KBM-7 (cell line): ENCODE results near the gene TRAPPC14.
"Not testable (repeated sequence)": the region's sequence is repeated elsewhere in the genome, so short reads cannot be mapped to it uniquely, and the experiment has no call there.

Experiments
- DNase-seq: peaks from one replicate; pipeline ENCODE4 v3.0.0-alpha.2; 2015
- in situ Hi-C: fragments of 300-500 bp; cut with MboI; formaldehyde crosslinking; loops from 2 replicates; pipeline ENCODE4 v1.14.3; 2020; ENCODE audit warnings: low sequenced_read_pairs, low pct_unique_long_range_greater_than_20kb, mixed read lengths

TRAPPC14 gene, protein sequence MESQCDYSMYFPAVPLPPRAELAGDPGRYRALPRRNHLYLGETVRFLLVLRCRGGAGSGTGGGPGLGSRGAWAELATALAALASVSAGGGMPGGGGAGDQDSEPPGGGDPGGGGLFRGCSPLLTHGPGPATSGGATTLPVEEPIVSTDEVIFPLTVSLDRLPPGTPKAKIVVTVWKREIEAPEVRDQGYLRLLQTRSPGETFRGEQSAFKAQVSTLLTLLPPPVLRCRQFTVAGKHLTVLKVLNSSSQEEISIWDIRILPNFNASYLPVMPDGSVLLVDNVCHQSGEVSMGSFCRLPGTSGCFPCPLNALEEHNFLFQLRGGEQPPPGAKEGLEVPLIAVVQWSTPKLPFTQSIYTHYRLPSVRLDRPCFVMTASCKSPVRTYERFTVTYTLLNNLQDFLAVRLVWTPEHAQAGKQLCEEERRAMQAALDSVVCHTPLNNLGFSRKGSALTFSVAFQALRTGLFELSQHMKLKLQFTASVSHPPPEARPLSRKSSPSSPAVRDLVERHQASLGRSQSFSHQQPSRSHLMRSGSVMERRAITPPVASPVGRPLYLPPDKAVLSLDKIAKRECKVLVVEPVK

DNA sequence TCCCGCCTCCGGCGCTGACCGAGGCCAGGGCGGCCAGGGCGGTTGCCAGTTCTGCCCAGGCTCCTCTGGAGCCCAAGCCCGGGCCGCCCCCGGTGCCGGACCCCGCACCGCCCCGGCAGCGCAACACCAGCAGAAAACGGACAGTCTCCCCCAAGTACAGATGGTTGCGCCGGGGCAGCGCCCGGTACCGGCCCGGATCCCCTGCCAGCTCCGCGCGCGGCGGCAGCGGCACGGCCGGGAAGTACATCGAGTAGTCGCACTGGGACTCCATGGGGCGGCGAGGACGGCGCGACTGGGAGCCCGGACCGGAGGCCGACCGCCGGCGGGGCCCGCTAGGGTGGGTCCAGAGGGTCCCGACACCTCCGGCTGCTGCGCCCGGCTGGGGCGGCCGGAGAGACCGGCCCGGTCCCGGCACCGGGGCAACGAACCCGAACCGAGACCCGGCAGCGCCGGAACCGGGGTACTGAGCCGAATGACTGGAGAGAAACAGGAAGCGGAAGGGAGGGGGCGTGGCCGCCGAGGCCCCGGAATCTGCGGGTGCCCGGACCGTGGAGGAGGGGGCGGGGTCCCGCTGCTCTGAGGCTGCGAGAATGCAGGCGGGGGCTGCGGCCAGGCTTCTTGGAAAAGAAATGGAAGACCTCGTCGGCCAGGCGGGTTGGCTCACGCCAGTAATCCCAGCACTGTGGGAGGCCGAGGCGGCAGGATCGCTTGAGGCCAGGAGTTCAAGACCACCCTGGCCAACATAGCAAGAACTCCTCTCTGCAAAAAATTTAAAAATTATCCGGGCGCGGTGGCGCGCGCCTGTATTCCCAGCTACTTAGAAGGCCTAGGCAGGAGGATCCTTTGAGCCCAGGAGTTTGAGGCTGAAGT is at the start of gene TRAPPC14:
Gene TRAPPC14, minus strand, starts transcription at position 495 of the 870 bp plus-strand sequence. Its CDS starts 224 bp downstream, at position 271.
- peak; percentile 95 for DNase-seq
- in situ Hi-C loops: no loop called here

DNA sequence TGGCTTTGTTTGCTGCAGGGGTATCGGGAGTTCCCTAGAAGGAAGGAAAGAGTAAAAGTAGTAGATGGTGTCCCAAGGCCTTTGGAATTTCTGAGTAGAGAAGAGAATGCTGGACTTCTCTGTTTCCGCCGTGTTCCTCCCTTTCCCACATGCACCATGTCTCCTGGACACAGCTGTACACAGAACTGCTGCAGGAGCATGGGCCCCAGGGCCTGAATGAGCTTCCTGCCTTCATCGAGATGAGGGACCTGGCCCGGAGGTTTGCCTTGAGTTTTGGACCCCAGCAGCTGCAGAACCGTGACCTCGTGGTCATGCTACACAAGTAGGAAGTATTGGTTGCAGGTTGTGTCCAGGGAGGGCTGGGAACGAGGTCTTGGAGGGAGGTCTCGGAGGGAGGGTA is 45.9 kb upstream of the TRAPPC14 start:
- DNase-seq: no peak
- in situ Hi-C loops: no loop called here

DNA sequence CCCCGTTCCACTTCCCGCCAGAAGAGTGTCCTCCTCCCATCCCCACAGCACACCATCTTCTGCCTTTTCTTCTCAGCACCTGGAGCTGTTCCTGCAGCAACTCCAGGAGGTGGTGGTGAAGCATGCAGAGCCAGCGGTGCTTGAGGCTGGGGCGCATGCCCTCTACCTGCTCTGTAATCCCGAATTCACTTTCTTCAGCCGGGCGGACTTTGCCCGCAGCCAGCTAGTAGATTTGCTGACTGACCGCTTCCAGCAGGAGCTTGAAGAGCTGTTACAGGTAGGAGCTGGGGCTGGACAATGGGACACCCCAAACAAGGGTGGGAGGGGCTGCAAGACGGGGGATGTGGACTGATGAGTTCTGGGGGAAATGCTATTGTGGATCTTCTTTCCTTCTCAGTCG is 42.2 kb upstream of the TRAPPC14 start:
- in situ Hi-C loops: no loop called here
- DNase-seq: no peak

DNA sequence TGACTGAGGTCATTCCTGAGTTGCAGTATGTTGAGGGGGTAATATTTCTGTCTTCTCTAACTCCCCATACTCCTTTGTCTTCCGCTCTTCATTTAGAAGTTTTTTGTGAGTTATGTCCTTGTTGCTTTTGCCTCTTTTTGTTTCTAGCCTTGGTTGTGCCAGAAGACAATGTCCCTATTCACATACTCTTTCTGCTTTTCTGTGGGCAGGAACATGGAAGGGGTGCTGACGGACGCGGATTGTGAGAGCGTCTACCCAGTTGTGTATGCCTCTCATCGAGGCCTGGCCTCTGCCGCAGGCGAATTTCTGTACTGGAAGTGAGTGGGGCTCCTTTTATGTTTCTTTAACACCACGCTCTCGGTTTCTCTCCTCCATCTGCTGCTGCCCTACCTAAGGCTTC is 39.7 kb upstream of the TRAPPC14 start:
- no peak for DNase-seq
- in situ Hi-C loops: no loop called here

DNA sequence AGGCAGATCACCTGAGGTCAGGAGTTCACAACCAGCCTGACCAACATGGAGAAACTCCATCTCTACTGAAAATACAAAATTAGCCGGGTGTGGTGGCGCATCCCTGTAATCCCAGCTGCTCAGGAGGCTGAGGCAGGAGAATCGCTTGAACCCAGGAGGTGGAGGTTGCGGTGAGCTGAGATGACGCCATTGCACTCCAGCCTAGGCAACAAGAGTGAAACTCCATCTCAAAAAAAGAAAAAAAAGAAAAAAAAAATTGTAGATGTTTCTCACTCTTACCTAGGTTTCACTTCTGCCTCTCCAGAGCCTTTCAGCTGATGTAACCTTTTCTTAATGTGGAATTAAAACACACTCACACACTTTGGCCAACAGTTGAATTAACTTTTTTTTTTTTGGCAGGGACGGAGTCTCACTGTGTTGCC is 37.4 kb upstream of the TRAPPC14 start:
- in situ Hi-C loops, DNase-seq: not testable (repeated sequence)

DNA sequence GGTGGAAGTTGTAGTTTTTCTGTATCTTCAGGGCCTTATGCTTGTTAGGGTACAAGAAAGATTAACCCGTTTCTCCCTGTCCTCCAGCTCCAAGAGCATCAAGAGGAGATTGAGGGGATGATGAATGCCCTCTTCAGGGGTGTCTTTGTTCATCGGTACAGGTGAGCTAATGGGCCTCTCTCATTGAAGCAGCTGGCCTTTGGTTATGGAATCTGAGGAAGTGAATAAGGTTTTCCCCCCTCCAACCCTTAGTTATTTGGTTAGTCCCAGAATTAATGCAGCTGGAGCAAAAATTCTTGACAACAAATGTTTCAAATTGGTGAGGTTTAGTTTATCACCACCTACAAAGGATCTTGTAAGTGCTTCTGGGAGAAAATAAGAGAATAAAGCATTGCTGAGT is 36.7 kb upstream of the TRAPPC14 start:
- DNase-seq: no peak
- in situ Hi-C loops: no loop called here

DNA sequence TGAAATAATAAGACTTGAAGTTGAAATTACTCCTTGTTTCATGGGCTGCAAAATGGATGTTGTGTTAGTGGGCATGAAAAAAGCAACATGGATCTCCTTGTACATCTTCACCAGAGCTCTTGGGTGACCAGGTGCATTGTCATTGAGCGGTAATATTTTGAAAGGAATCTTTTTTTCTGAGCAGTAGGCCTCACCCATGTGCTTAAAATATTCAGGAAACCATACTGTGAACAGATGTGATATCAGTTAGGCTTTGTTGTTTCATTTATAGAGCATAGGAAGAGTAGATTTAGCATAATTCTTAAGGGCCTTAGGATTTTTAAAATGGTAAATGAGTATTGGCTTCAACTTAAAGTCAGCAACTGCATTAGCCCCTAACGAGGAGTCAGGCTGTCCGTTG is 34.4 kb upstream of the TRAPPC14 start:
- in situ Hi-C loops: no loop called here
- DNase-seq: no peak

DNA sequence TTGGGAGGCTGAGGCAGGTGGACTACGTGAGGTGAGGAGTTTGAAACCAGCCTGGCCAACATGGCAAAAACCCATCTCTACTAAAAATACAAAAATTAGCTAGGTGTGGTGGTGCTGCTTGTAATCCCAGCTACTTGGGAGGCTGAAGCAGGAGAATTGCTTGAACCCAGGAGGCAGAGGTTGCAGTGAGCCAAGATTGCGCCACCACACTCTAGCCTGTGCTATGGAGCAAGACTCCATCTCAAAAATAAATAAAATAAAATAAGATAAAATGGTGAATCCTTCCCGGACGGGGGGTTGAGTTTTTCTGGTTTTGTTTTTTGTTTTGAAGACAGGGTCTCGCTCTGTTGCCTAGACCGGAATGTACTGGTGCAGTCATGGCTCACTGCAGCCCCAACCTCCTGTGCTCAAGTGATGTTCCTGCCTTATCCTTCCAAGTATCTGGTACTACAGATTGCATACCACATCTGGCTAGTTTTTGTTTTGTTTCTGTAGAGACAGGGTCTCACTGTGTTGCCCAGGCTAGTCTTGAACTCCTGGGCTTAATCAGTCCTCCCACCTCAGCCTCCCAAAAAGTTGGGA is 33.8 kb upstream of the TRAPPC14 start:
- in situ Hi-C loops, DNase-seq: not testable (repeated sequence)

DNA sequence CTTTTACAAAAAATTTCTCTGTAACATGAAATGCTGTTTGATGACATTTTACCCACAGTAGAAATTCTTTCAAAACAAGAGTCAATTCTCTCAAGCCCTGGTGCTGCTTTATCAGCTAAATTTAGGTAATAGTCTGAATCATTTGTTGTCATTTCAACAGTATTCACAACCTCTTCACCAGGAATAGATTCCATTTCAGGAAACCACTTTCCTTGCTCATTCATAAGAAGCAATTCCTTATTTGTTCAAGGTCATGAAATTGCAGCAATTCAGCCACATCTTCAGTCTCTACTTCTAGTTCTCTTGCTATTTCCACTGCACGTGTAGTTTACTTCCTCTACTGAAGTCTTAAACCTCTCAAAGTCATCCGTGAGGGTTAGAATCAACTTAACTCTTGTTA is 33.3 kb upstream of the TRAPPC14 start:
- DNase-seq: no peak
- in situ Hi-C loops: no loop called here

DNA sequence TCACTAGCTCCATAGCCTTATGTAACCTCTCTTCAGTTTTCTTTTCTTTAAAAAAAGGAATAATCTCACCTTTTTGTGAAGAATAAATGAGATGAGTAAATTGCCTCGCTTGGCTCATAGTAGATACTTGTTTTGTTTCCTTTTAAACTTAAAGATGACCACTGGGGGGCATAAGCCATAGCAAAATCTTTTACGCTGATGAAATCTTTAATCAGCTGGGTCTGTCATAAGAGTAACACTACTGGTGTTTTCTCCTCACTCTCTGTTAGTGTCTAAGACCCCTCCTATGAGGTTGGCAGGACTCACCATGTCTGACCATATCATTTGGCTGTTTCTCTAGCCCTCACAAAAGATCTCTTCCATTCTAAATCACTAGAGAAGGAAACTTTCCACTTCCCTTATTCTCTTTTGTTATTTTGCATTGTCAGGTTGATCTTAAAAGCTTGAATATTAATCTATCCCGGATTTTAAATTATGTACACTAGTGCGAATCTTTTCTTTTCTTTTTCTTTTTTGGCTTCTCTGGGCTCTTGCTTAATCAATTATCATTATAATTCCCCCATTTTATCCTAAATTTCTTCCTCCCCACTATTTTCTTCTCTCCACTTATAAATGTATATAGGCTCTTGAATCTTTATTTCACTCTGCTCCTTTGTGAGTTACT is 31.7 kb upstream of the TRAPPC14 start:
- DNase-seq: peak; percentile 43
- in situ Hi-C loops: no loop called here

DNA sequence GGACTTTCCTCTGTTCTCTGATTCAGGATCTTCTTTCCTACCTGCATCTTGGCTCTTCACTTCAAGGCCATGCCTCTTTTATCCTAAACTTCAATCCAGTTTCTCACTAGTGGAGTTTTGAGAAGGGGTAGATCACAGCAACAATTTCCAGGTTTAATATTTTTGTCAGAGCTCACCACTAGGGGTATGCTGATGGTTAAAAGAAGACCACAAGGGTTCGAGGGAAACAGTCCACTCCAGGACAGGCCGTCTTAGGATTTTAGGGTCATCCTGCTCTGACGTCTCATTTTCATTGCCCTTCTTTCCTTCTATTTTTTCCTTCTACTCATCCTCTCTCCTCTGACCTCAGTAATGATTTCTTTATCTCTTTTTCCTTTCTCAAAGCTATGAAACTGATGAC is 30.5 kb upstream of the TRAPPC14 start:
- DNase-seq: no peak
- in situ Hi-C loops: no loop called here

DNA sequence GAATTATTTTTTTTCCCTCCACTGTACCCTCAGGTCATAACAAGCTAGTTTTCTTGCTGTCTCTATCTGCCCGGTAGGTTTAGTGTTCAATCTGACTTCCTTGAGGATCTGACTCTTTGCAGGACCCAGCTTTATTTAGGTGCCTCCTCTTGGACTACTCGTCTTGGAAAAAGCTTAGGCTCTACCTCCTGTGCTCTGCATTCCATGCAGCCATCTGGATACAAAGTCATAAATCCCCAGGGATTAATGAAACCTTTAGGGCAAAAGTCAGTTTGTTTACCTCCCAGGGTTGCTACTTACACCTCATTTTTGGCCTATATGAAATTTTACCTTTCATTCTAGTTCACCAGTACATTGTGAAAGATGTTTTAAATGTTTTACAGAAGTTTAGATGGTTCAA is 27.2 kb upstream of the TRAPPC14 start:
- DNase-seq: no peak
- in situ Hi-C loops: no loop called here

DNA sequence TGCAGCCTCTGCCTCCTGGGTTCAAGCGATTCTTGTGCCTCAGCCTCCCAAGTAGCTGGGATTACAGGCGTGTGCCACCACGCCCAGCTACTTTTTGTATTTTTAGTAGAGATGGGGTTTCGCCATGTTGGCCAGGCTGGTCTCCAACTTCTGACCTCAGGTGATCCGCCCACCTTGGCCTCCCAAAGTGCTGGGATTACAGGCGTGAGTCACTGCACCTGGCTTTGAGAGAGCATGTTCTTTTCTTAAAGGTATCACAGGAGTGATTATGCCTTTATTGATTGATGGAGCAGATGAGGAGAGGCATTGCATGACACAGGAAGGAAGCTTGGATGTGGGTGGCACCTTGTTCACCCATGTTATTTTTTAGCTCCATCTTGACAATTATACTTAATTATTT is 24.6 kb upstream of the TRAPPC14 start:
- DNase-seq, in situ Hi-C loops: not testable (repeated sequence)

DNA sequence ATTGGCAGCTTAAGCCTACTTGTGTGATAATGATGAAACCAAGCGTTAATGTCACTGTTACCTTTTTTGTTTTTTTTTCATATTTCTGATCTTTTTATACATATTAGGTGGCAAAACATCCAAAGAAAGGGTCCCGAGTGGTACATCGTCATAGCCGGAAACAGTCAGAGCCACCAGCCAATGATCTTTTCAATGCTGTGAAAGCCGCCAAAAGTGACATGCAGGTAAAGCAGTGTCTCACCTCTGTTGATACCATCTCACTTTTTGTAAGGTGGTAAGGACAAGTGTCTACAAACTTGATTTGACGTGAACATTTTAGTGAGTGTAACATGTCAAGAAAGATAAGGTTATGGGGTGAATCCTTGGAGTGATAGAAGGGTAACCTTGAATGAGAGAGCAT is 24.1 kb upstream of the TRAPPC14 start:
- in situ Hi-C loops: not testable (repeated sequence)

DNA sequence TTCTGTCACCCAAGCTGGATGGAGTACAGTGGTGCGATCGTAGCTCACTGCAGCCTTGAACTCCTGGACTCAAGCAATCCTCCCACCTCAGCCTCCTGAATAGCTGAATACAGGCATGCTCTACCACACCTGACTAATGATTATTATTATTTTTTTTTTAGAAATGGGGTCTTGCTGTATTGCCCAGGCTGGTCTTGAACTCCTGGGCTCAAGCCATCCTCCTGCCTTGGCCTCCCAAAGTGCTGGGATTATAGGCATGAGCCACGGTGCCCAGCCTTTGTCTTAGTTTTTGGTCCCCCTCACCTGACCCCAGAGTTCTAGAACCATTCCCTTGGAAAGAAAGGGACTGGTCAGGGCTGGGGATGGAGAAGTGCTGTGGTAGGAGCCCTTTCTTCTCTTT is 21.6 kb upstream of the TRAPPC14 start:
- DNase-seq, in situ Hi-C loops: not testable (repeated sequence)

More for the DNA sequence above, 24.1 kb upstream of the TRAPPC14 start:
- DNase-seq: not testable (repeated sequence)

DNA sequence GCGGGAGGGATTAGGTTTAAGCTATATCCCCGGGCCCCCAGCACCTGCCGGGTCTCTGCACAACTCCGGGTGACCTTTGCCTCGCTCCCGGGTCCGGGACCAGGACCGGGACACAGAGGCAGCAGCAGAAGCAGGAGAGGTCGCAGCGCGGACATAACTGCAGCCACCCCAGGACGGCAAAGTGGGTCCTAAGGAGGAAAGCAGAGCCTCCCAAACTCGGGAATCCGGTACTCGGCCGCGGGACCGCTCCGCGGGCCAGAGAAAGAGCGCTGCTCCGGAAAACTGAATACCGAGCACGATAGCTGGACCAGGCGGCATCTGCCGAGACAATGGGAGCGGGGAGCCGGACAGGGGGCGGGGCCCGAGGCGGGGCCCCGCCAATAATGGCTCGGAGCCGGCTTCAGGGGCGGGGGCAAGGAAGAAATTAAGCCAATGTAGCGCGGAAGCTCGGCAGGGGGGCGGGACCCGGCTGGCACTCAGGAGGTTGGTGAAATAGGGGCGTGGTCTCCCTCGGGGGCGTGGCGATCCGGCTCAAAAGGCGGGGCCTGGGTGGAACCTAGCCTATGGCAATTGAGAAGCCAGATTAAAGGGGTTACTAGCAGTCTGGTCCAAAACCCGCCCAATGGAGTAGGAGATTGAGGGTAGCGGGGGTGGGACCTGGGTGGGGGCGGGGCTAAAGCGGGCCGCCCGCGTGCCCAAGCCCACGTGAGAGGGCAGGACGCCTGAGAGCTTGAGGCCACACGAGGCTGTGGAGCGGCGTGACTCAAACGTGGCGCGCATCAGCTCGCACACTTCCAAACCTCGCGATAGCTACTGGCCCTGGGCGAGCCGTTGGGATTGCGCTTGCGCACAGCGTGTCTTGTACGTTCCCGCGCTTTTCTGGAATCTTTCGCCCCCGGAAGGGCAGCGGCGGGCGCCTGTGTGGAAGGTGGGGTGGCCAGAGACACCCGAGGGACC is 18.8 kb upstream of the TRAPPC14 start, which contains the start of the genes GPC2 and STAG3:
Gene GPC2, minus strand, starts transcription at position 337 of the 957 bp plus-strand sequence. Its CDS starts 182 bp downstream, at position 155.
Gene STAG3, plus strand, starts transcription at position 874 of the 957 bp plus-strand sequence. CDS start 2,639 bp downstream, outside the sequence.
- in situ Hi-C loops: no loop called here
- DNase-seq: peak; percentile 97
